GM12864 (cell line): ENCODE data around the gene VWA3B.
A peak's percentile ranks its signal among the peaks of the same experiment; 100 is the strongest.

Source experiments
- DNase-seq: peaks from one replicate; pipeline ENCODE4 v3.0.0-alpha.2; 2011; ENCODE audit warnings: low read depth
- H3K4me3 ChIP-seq: 2 replicates; pipeline ENCODE4 v1.5.1; 2011; ENCODE audit warnings: mild to moderate bottlenecking, low read depth, low read length, control low read depth
- TF ChIP-seq, protein P1 (sequence below): IDR thresholded peaks from 2 replicates; pipeline ENCODE4 v1.5.1; 2011; ENCODE audit warnings: low read depth, mild to moderate bottlenecking, moderate library complexity, low read length, control low read depth, inconsistent platforms; ENCODE audit errors: missing control alignments

Gene VWA3B, protein sequence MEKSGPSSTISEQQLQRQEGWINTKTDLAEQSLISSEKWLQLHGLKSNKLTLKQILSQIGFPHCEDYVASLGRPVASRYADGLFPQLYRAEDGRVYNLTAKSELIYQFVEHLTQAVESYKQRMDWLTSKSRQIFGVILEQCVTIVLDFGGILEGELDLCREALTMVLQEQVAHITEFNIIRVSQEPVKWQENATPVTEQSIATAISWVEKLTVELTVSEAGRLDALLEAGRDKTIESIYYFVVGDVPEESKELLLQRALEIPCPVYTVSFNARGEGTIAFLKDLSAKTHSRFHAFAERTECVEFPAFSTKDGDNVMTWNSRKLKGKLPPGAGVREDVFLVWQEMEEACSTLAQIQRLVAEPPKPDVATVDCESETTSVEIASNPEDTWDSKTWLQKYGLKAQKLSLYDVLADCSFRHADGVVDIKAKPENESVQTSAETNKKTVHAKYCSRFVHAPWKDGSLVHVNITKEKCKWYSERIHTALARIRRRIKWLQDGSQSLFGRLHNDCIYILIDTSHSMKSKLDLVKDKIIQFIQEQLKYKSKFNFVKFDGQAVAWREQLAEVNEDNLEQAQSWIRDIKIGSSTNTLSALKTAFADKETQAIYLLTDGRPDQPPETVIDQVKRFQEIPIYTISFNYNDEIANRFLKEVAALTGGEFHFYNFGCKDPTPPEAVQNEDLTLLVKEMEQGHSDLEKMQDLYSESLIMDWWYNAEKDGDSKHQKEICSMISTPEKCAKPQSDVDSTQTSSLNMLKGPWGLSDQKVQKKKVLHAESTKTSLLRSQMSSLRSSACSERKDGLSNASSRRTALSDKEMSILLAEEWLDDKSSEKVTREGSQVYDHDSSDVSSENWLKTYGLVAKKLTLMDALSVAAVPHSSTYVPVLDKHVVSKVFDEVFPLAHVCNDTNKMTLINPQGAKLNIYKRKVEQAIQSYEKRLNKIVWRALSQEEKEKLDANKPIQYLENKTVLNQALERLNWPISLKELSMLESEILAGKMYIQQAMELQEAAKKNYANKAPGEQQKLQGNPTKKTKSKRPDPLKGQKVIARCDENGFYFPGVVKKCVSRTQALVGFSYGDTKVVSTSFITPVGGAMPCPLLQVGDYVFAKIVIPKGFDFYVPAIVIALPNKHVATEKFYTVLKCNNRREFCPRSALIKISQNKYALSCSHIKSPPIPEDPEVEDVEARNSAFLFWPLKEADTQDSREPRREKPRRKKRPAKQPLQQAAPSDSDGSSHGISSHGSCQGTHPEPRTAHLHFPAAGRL (N-terminal part only)

DNA sequence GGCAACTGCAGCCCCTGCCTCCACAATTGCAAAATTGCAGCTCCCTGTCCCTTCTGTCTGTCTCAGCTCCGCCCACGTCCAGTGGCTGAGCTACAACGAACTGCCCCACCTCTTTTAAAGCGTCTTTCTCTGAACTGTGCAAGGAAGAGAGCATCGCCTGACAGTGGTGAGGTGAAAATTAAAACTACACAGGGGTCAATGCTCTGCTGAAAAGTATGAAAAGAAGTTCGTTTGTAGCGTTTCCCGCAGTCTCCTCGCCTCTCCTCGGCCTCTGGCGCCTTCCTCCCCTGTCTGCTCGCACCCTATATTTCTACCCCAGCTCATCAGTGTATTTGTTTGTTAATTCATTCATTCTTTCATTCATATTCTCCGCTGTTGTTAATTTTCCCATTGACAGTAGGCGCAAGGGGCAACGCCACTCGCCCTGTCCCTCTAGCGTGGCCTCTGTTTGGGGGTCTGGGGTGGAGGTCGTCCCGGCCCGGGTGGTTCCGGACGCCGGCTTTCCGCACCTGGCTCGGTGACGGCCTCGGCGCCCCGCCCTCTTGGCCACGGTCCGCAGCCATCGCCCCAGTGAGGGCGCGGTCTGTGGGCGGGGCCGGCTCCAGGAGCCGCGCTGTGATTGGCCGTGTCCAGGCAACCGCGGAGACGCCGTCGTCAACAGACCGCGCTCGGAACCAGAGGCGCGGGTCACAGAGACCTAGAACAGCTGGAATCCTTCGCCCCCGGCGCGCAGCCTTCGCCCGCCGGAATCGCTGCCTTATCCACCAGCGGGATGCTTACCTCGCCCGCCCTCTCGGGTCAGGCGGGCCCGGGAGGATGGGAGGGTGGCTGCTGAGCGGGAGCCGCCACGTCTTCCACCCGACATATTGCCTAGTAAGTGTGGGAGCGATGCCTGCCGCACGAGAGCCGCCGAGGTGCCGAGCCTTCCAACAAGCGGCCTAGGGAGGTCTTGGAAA, at the start of gene VWA3B:
TSS of gene VWA3B (plus strand) at position 677 of the 956 bp plus-strand sequence. CDS start 5,926 bp downstream, outside the sequence.
- DNase-seq: no peak
- H3K4me3 ChIP-seq: peak within 1 kb of the TSS; percentile 52
- TF ChIP-seq, protein P1, sequence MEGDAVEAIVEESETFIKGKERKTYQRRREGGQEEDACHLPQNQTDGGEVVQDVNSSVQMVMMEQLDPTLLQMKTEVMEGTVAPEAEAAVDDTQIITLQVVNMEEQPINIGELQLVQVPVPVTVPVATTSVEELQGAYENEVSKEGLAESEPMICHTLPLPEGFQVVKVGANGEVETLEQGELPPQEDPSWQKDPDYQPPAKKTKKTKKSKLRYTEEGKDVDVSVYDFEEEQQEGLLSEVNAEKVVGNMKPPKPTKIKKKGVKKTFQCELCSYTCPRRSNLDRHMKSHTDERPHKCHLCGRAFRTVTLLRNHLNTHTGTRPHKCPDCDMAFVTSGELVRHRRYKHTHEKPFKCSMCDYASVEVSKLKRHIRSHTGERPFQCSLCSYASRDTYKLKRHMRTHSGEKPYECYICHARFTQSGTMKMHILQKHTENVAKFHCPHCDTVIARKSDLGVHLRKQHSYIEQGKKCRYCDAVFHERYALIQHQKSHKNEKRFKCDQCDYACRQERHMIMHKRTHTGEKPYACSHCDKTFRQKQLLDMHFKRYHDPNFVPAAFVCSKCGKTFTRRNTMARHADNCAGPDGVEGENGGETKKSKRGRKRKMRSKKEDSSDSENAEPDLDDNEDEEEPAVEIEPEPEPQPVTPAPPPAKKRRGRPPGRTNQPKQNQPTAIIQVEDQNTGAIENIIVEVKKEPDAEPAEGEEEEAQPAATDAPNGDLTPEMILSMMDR: no peak

DNA sequence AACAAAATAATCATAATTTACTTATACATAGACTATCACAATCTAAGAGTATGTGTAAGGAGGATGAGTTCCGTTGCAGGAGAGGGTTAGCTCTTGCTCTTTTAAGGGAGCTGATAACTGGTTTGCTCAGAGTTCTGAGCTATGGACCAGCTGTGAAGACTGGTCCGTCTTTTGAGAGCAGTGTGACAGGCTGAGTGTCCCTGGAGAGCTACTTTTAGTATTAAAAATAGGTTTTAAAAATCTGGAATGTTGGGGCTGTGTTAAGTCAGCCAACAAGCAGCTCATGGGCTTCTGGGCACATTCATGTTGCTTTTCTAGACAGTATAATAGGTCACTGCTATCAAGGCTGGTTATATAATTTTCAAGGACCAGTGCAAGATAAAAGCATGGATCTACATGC, 49.8 kb upstream of the VWA3B start:
- no peak overlapping the region for H3K4me3 ChIP-seq
- TF ChIP-seq, protein P1: no peak
- DNase-seq: no peak

DNA sequence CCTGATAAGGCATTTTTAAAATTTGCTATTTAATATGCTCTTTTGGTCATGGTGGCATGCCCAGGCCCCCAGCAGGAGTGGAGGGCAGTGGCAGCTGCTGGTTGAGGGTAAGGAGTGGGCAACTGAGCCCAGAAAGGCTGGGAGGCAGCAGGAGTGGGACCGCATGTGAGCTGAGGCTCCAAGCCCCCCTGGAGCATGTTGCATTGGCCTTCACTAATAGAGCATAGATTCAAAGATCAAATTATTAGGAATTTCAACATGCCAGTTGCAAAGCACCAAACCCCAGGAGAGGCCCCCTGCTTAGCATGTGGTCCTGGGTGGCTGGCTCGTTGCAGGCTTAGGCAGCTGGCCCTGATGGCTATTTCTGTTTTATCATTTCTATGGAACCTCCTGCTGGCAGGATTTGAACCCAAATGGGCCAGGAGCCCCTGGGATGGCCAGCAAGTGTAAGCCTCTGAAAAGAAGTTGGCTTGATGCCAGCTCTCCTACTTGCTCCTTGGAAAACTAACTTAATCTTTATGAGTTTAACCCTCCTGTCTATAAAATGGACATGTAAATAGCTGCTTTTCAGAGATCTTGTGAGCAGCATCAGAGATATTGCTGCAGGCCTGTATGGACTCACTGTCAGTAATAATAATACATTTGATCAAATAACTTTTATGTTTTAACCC, 49.2 kb upstream of the VWA3B start:
- DNase-seq: no peak
- H3K4me3 ChIP-seq: no peak overlapping the region
- TF ChIP-seq, protein P1: no peak

DNA sequence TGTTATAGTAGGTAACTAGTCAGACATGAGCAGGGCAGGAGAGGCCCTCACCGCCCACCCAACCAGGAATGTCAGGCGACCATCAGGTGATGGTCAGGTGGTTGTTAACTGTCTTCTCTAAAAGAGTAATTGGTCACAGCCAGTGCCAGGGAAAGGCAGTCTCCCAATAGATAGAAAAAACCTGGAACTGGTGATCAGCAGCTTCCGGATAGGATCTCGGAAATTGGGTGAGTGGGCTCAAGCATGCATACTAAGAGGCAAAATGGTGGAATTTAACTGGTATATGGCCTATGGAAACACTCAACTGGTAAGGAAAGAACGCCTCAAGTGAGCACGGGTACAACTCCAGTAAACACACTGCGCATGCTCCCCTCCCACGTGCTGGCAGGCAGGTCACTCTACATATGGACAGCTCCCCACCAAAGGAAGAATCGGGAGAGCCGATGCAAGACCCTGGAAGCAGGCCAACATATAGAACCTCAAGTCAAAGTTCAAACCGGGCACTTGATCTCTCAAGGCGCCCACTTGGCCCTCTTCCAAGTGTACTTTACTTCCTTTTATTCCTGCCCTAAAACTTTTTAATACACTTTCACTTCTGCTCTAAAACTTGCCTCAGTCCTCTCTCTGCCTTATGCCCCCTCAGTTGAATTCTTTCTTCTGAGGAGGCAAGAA, 47.7 kb upstream of the VWA3B start:
- DNase-seq: no peak

DNA sequence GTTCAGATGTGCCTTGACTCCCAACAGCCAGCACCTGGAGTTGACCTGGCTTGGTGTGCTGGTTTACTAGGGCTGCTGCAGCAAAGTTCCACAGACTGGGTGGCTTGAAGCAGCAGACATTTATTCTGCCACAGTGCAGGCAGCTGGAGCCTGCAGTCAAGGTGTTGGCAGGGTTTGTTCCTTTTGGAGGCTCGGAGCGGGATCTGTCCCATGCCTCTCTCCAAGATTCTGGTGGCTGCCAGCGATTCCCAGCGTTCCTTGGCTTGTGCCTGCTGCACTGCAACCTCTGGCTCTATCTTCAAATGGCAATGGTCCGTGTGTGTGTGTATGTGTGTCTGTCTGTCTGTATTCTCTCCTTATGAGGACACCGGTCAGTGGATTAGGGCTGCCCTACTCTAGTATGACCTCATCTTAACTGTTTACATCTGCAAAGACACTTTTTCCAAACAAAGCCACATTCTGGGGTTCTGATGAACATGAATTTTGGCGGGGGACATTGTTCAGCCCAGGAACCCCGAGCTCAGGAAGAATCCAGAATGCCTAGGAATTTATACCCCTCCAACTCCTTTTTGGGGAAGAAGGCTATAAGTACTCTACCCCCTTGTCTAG, 46.5 kb upstream of the VWA3B start:
- TF ChIP-seq, protein P1: no peak
- no peak for DNase-seq
- H3K4me3 ChIP-seq: no peak overlapping the region

More for the DNA sequence above, 47.7 kb upstream of the VWA3B start:
- H3K4me3 ChIP-seq: no peak overlapping the region
- TF ChIP-seq, protein P1: no peak
